ENCODE measurements around the gene LPAR1.

DNA sequence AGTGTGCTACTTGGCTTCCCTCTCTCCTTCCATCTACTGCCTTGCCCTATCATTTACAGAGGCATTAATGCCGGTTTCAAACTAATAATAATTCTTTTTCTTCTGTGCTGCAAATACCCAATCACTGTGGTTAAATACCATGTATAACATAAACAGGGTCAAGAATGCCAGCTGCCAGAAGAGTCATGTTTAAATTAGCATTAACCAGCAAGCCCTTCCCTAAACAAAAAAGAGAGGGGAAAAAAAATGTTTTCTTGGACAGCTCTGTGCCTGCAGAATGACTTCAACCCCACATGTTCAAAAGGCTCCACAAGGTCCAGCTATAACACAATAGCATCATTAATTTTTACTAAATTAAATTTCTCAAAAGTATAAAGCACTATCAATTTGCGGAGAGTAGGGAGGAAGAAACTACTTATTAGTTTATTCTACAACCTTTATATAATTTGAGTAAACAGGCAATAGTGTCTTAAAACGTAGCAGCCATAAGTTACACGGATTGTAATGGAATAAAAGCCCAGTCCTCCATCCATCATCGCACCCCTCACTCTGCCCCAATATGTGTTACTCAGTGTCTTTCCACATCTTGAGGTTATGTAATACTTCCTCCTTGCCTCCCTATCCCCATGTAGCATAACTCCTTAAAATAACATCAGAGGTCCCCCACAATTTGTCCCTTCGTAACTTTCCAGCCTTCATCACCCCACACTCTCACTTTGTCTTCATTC lies 3.9 kb downstream of the LPAR1 start:
- TF ChIP-seq CTCF (IDR thresholded peaks at IDR 0.05), result no peak
- no peak for TF ChIP-seq POLR2A (IDR thresholded peaks at IDR 0.05)

All from heart left ventricle (tissue), 13 donors.